GM21360 (cell line): ENCODE measurements around the gene IL17D.
"Not testable (repeated sequence)": the region's sequence is repeated elsewhere in the genome, so short reads cannot be mapped to it uniquely, and the experiment has no call there.

Source experiments
- ATAC-seq: cut with Tn5 transposase; IDR thresholded peaks from one replicate; pipeline ENCODE4 v1.9.1; 2021; ENCODE audit warnings: mild to moderate bottlenecking, moderate library complexity; ENCODE audit not compliant: unreplicated experiment

IL17D gene

GRCh38 chr13:20702915-20703779, at the start of gene IL17D:
Gene IL17D, plus strand, starts transcription at chr13:20703699. Its CDS starts 303 bp downstream, at chr13:20704002.
- peak; percentile 23 for ATAC-seq

- ATAC-seq = no peak
These were observed 49.3 kb upstream of the IL17D start for GRCh38 chr13:20654156-20654555.

- no peak for ATAC-seq
These were observed 45.0 kb upstream of the IL17D start for GRCh38 chr13:20658451-20659040.

- no peak for ATAC-seq
These were observed 39.1 kb upstream of the IL17D start for GRCh38 chr13:20664351-20664750.

- ATAC-seq = no peak
These were observed 36.6 kb upstream of the IL17D start for GRCh38 chr13:20666948-20667347.

- no peak for ATAC-seq
These were observed 35.6 kb upstream of the IL17D start for GRCh38 chr13:20667857-20668437.

- no peak for ATAC-seq
These were observed 34.3 kb upstream of the IL17D start for GRCh38 chr13:20669162-20669561.

GRCh38 chr13:20671789-20672188, 31.7 kb upstream of the IL17D start:
- ATAC-seq = no peak

GRCh38 chr13:20672772-20673171, 30.7 kb upstream of the IL17D start:
- ATAC-seq = no peak

GRCh38 chr13:20673715-20674114, 29.8 kb upstream of the IL17D start:
- ATAC-seq = no peak

- no peak for ATAC-seq
These were observed 27.3 kb upstream of the IL17D start for GRCh38 chr13:20676213-20676612.

- not testable (repeated sequence) for ATAC-seq
These were observed 24.9 kb upstream of the IL17D start for GRCh38 chr13:20678606-20679005.

GRCh38 chr13:20679879-20680278, 23.6 kb upstream of the IL17D start:
- ATAC-seq = no peak

GRCh38 chr13:20680416-20681080, 23.0 kb upstream of the IL17D start:
- ATAC-seq = no peak

- not testable (repeated sequence) for ATAC-seq
These were observed 22.0 kb upstream of the IL17D start for GRCh38 chr13:20681481-20681880.

GRCh38 chr13:20682061-20682460, 21.4 kb upstream of the IL17D start:
- no peak for ATAC-seq

- ATAC-seq = no peak
These were observed 19.5 kb upstream of the IL17D start for GRCh38 chr13:20684041-20684440.

GRCh38 chr13:20684546-20684945, 19.0 kb upstream of the IL17D start:
- no peak for ATAC-seq

- ATAC-seq = no peak
These were observed 18.4 kb upstream of the IL17D start for GRCh38 chr13:20685092-20685491.

GRCh38 chr13:20686167-20686566, 17.3 kb upstream of the IL17D start:
- ATAC-seq = no peak

GRCh38 chr13:20686863-20687579, 16.5 kb upstream of the IL17D start:
- no peak for ATAC-seq
